Fibroblast of the aortic adventitia (primary cell): ENCODE results near the gene SLIT3. TPM values are rescaled to one million over a fixed set of nuclear protein-coding genes. Genes with fewer than 3 reads are reported as not detected.

ENCODE experiments used
- DNase-seq: peaks from one replicate; pipeline ENCODE4 v3.0.0-alpha.2; 2010; ENCODE audit warnings: low read depth
- H3K4me3 ChIP-seq: 2 replicates; pipeline ENCODE4 v1.5.1; 2011; ENCODE audit warnings: low read depth, mild to moderate bottlenecking, control low read depth, low read length, moderate library complexity
- total RNA-seq: library from RNA; depleted of rRNA; stranded (reverse); fragments of >200 nt; gene quantifications from 2 replicates; pipeline ENCODE4 v1.2.3, GENCODE V29; 2012; ENCODE audit warnings: low replicate concordance
- TF ChIP-seq, protein P1 (sequence below): IDR thresholded peaks from 2 replicates; pipeline ENCODE4 v1.5.1; 2011; ENCODE audit warnings: mild to moderate bottlenecking, low read length, control low read depth, inconsistent platforms; ENCODE audit not compliant: insufficient read depth

The SLIT3 gene
- total RNA-seq, 1 donor = 65.3 TPM

GRCh38 chr5:168734119-168734518, 566.8 kb downstream of the SLIT3 start:
- no peak overlapping the region for H3K4me3 ChIP-seq
- TF ChIP-seq, protein P1, sequence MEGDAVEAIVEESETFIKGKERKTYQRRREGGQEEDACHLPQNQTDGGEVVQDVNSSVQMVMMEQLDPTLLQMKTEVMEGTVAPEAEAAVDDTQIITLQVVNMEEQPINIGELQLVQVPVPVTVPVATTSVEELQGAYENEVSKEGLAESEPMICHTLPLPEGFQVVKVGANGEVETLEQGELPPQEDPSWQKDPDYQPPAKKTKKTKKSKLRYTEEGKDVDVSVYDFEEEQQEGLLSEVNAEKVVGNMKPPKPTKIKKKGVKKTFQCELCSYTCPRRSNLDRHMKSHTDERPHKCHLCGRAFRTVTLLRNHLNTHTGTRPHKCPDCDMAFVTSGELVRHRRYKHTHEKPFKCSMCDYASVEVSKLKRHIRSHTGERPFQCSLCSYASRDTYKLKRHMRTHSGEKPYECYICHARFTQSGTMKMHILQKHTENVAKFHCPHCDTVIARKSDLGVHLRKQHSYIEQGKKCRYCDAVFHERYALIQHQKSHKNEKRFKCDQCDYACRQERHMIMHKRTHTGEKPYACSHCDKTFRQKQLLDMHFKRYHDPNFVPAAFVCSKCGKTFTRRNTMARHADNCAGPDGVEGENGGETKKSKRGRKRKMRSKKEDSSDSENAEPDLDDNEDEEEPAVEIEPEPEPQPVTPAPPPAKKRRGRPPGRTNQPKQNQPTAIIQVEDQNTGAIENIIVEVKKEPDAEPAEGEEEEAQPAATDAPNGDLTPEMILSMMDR = no peak
- DNase-seq = no peak

DNA sequence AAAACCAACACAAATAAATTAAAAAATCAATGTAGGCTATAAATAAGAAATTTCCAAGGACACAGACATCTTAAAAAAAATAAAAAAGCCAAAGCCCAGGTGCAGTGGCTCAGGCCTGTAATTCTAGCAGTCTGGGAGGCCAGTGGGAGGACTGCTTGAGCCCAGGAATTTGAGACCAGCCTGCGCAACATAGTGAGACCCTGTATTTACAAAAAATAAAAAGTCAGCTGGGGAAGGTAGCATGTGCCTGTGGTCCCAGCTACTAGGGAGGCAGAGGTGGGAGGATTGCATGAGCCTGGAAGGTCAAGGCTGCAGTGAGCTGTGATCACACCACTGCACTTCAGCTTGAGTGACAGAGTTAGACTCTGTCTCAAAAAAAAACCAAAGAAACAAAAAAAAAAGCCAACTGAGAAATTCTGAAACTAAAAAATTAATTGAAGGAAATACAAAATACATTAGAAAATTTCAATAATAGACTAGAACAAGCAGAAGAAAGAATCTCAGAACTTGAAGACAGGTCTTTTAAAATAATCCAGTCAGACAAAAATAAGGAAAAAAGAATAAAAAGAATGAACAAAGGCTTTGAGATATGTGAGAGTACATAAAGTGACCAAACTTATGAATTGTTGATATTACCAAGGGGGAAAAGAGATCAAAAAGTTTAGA, 572.3 kb downstream of the SLIT3 start:
- DNase-seq = no peak
- H3K4me3 ChIP-seq = no peak overlapping the region
- TF ChIP-seq, protein P1 = no peak

- TF ChIP-seq, protein P1 = no peak
- DNase-seq = no peak
- H3K4me3 ChIP-seq = no peak overlapping the region
These were observed 573.4 kb downstream of the SLIT3 start for GRCh38 chr5:168727547-168727946.

DNA sequence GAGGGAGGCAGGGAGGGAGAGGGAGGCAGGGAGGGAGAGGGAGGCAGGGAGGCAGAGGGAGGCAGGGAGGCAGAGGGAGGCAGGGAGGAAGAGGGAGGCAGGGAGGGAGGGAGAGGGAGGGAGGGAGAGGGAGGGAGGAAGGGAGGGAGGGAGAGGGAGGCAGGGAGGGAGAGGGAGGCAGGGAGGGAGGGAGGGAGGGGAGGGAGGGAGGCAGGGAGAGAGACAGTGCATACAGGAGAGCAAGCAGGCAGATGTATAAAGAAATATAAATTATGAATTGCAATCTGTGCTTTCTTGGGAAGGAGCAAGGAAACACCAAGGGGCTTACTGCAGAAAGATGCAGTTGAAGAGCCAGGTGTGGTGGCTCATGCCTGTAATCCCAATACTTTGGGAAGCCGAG, 574.6 kb downstream of the SLIT3 start:
- DNase-seq = no peak

DNA sequence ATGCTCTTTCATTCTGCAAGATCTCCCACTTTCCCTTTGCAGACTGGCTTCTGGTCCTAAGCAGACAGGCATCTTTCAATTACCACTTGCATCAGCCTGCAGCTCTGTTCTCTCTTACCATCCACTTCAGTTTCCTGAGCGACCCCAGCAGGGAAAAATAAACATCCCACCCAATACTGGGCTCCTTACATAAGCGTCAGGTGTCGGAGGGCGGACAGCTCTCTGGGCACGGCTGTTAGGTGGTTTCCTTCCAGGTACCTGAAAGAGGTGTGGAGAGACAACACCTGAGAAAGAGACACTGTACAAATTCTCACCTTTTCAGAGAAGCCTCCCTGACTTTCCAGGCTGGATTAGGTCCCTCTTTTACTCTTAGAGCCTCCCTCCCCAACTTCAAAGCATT, 576.7 kb downstream of the SLIT3 start:
- no peak overlapping the region for H3K4me3 ChIP-seq
- DNase-seq = no peak
- TF ChIP-seq, protein P1 = no peak

More for the DNA sequence above, 574.6 kb downstream of the SLIT3 start:
- TF ChIP-seq, protein P1 = no peak
- no peak overlapping the region for H3K4me3 ChIP-seq

GRCh38 chr5:168723037-168723436, 577.9 kb downstream of the SLIT3 start:
- DNase-seq = no peak

More at GRCh38 chr5:168723037-168723436, 577.9 kb downstream of the SLIT3 start:
- TF ChIP-seq, protein P1 = no peak
- no peak overlapping the region for H3K4me3 ChIP-seq
